ENCODE measurements around the gene MIR17HG.

GRCh38 chr13:91311491-91311890 lies 36.0 kb upstream of the MIR17HG start:
- no peak for TF ChIP-seq CTCF (IDR thresholded peaks at IDR 0.05)
- no peak for TF ChIP-seq EP300 (IDR thresholded peaks at IDR 0.05)
